Gastroesophageal sphincter (tissue), 4 donors: ENCODE results near the gene LGALS1. TPM values are rescaled to one million over a fixed set of nuclear protein-coding genes. Genes with fewer than 3 reads are reported as not detected.
A peak's percentile ranks its signal among the peaks of the same experiment; 100 is the strongest.
"Not testable (repeated sequence)": the region's sequence is repeated elsewhere in the genome, so short reads cannot be mapped to it uniquely, and the experiment has no call there.

ENCODE experiments used
- ATAC-seq: fragments of 150-250 bp; one replicate; pipeline ENCODE4 v1.9.1; 2016; ENCODE audit warnings: mild to moderate bottlenecking, moderate library complexity
- H3K27ac ChIP-seq, 4 donors: fragments of 200-600 bp; sonication (generic) in 3 of 4; 1 replicate in 3 of 4; 2 replicates in 1 of 4; pipeline ENCODE4 v1.5.1; 2016 to 2019
- H3K27me3 ChIP-seq: fragments of 200-600 bp; sonication (generic); one replicate; pipeline ENCODE4 v1.5.1; 2019
- H3K36me3 ChIP-seq, 2 donors: fragments of 200-600 bp; sonication (generic); one replicate each; pipeline ENCODE4 v1.5.1; 2019; ENCODE audit warnings: control low read depth in 1 of 2
- H3K4me1 ChIP-seq, 3 donors: fragments of 200-600 bp; sonication (generic); 1 replicate in 2 of 3; 2 replicates in 1 of 3; pipeline ENCODE4 v1.5.1; 2016 to 2019; ENCODE audit warnings: control low read depth in 2 of 3
- H3K4me3 ChIP-seq, 2 donors: fragments of 200-600 bp; sonication (generic); one replicate each; pipeline ENCODE4 v1.5.1; 2019; ENCODE audit warnings: mild to moderate bottlenecking in 1 of 2, moderate library complexity in 1 of 2
- H3K9me3 ChIP-seq, 3 donors: fragments of 200-600 bp; sonication (generic); one replicate each; pipeline ENCODE4 v1.5.1; 2017 to 2019; ENCODE audit warnings: control low read depth in 2 of 3
- EP300 ChIP-seq: sonication (generic); formaldehyde crosslinking; IDR thresholded peaks from one replicate; pipeline ENCODE4 v1.6.1; 2017; ENCODE audit warnings: antibody characterized with exemption, mild to moderate bottlenecking
- POLR2A ChIP-seq, 2 donors: fragments of 450-650 bp; IDR thresholded peaks; one replicate each; pipeline ENCODE4 v1.6.1; 2017; ENCODE audit warnings: antibody characterized with exemption in 2 of 2, mild to moderate bottlenecking in 2 of 2, moderate library complexity in 1 of 2
- POLR2AphosphoS5 ChIP-seq: sonication (generic); formaldehyde crosslinking; IDR thresholded peaks from one replicate; pipeline ENCODE4 v1.6.1; 2017; ENCODE audit warnings: antibody characterized with exemption
- WGBS, 2 donors: methylation state at CpG; one replicate each; pipeline ENCODE4 v1.1.5; 2018; ENCODE audit warnings: low coverage in 1 of 2; 5-methylcytosine and 5-hydroxymethylcytosine counted together
- total RNA-seq, 4 donors: library from RNA; depleted of rRNA; stranded (reverse); fragments of >200 nt; gene quantifications; one replicate each; pipeline ENCODE4 v1.1.0, GENCODE V29; 2016
- TF ChIP-seq, protein P1 (sequence below), 4 experiments: fragments of 200-600 bp in 2 of 4; fragments of 450-650 bp in 2 of 4; sonication (generic) in 1 of 4; IDR thresholded peaks; one replicate each; pipeline ENCODE4 v1.5.1; 2017 to 2019; ENCODE audit warnings: antibody characterized with exemption in 4 of 4, mild to moderate bottlenecking in 2 of 4, moderate library complexity in 2 of 4

Gene LGALS1
- total RNA-seq, 4 donors from 2014 or later = 747 to 1,092 (median 1,059) TPM

- WGBS, 2 donors = 94 to 96% methylated on average over 2 to 3 of the region's 17 CpGs
- no peaks in the 10 kb centered on the region for H3K27me3 ChIP-seq
- peaks cover 0 to 8% (median 0%) of the 10 kb centered on the region in 3 donors for H3K4me1 ChIP-seq
- no peak overlapping the region for H3K4me3 ChIP-seq
- no peak for TF ChIP-seq POLR2AphosphoS5
- no peak for TF ChIP-seq EP300
- TF ChIP-seq, protein P1, sequence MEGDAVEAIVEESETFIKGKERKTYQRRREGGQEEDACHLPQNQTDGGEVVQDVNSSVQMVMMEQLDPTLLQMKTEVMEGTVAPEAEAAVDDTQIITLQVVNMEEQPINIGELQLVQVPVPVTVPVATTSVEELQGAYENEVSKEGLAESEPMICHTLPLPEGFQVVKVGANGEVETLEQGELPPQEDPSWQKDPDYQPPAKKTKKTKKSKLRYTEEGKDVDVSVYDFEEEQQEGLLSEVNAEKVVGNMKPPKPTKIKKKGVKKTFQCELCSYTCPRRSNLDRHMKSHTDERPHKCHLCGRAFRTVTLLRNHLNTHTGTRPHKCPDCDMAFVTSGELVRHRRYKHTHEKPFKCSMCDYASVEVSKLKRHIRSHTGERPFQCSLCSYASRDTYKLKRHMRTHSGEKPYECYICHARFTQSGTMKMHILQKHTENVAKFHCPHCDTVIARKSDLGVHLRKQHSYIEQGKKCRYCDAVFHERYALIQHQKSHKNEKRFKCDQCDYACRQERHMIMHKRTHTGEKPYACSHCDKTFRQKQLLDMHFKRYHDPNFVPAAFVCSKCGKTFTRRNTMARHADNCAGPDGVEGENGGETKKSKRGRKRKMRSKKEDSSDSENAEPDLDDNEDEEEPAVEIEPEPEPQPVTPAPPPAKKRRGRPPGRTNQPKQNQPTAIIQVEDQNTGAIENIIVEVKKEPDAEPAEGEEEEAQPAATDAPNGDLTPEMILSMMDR (IDR thresholded peaks at IDR 0.05) = no peak
- no peak for TF ChIP-seq POLR2A (IDR thresholded peaks at IDR 0.05)
- ATAC-seq = no peak
- no peaks in the 10 kb centered on the region for H3K9me3 ChIP-seq
- peaks cover 0 to 26% of the 10 kb centered on the region in 2 donors for H3K36me3 ChIP-seq
- H3K27ac ChIP-seq = no peak overlapping the region
Observed at GRCh38 chr22:37650463-37651136, 24.8 kb upstream of the LGALS1 start.

DNA sequence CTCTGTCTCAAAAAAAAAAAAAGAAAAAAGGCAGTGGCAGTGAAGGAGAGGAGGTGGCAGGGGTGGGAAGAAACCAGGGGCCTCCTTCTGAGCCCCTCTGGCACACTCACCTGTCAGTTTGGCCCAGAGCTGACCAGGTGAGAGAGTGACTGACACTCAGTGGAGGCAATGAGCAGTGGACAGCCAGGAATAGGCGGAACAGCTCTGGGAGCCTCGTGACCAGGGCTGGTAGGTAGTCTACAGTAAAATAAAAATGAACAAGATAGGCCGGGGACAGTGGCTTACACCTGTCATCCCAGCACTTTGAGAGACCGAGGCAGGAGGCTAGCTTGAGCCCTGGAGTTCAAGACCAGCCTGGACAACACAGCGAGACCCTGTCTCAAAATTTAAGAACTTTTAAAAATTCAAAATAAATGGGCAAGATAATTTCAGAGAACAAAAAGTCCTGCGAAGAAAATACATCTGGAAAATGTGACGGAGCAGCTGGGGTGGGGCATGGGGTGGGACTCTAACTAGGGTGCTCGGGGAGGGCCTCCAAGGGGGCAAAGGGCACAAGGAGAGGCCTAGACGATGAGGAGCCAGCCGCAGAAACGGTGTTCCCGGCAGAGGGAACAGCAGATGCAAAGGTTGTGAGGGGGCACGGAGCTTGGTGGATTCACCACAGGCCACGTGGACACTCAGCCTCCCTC is 20.7 kb upstream of the LGALS1 start:
- H3K4me1 ChIP-seq = peaks cover 0 to 15% (median 11%) of the 10 kb centered on the region in 3 donors
- WGBS, 2 donors = 67 to 81% methylated on average over 2 to 14 of the region's 14 CpGs
- TF ChIP-seq, protein P1 (IDR thresholded peaks at IDR 0.05) = no peak
- TF ChIP-seq POLR2AphosphoS5 = no peak
- TF ChIP-seq EP300 = no peak
- no peak for TF ChIP-seq POLR2A (IDR thresholded peaks at IDR 0.05)
- no peaks in the 10 kb centered on the region for H3K9me3 ChIP-seq
- H3K36me3 ChIP-seq = peaks cover 0 to 25% of the 10 kb centered on the region in 2 donors
- H3K27me3 ChIP-seq = no peaks in the 10 kb centered on the region
- no peak for ATAC-seq
- H3K4me3 ChIP-seq = no peak overlapping the region
- no peak overlapping the region for H3K27ac ChIP-seq

DNA sequence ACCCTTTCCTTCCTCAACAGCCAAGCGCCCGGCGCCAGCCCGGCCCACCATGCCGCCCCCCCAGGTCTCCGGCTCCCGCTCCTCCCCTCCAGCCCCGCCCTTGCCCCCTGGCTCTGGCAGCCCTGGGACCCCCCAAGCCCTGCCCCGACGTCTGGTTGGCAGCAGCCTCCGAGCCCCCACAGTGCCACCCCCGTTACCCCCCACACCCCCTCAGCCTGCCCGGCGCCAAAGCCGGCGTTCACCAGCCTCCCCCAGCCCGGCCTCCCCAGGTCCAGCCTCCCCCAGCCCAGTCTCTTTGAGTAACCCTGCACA is 20.2 kb upstream of the LGALS1 start:
- H3K9me3 ChIP-seq = no peaks in the 10 kb centered on the region
- H3K27me3 ChIP-seq = no peaks in the 10 kb centered on the region
- H3K36me3 ChIP-seq = peaks cover 0 to 25% of the 10 kb centered on the region in 2 donors
- no peak for ATAC-seq
- no peak for TF ChIP-seq POLR2A (IDR thresholded peaks at IDR 0.05)
- H3K27ac ChIP-seq = no peak overlapping the region
- H3K4me1 ChIP-seq = peaks cover 0 to 20% (median 13%) of the 10 kb centered on the region in 3 donors
- no peak overlapping the region for H3K4me3 ChIP-seq
- WGBS, 2 donors = 69% methylated on average over 3 of the region's 17 CpGs; no CpG with 5 or more reads in 1 of the 2 donors

DNA sequence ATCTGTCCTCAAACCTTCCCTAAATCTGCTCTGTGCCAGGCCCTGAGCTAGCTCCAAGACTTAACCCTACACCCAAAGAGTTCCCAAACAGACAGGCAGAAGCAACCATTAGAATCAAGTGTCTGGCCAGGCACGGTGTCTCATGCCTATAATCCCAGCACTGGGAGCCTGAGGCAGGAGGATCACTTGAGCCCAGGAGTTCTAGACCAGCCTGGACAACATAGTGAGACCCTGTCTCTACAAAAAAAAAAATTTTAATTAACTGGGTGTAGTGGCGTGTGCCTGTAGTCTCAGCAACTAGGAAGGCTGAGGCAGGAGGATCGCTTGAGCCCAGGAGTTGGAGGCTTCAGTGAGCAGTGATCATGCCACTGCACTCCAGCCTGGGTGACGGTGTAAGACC is 18.9 kb upstream of the LGALS1 start:
- not testable (repeated sequence) for ATAC-seq
- peaks cover 0 to 15% of the 10 kb centered on the region in 2 donors for H3K36me3 ChIP-seq
- WGBS, 2 donors = 100% methylated on average over 1 of the region's 4 CpGs; no CpG with 5 or more reads in 1 of the 2 donors

DNA sequence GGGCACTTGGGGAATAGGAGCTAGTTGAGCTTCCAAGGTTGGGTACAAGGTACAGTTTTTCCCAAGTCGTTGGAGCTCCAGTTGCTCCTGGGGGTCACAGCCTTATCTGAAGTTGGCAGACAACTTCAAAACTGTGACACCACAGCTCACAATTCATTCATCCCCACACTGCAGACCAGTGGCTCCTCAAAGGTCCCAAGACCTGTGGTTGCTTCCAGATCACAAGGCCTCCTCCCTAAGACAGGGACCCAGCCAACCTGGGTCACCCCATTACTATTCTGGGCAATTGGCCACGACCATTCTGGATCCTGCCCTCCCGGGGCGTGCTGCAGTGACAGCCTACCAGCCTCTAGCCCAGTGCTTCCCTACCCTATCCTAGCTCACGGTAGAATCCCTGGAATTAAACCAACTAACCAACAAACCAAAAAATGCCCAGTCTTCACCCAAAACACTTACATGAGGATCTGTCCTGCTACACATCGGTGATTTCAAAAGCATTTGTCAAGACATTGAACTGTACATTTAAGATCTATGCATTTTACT is 17.8 kb upstream of the LGALS1 start:
- H3K4me1 ChIP-seq = peaks cover 0 to 45% (median 28%) of the 10 kb centered on the region in 3 donors
- H3K9me3 ChIP-seq = no peaks in the 10 kb centered on the region
- H3K27ac ChIP-seq = peak overlapping the region; percentile 60 to 88 (median 85)
- no peak for TF ChIP-seq POLR2AphosphoS5
- no peak for TF ChIP-seq POLR2A (IDR thresholded peaks at IDR 0.05)
- TF ChIP-seq EP300 = no peak
- TF ChIP-seq, protein P1 (IDR thresholded peaks at IDR 0.05) = no peak
- no peaks in the 10 kb centered on the region for H3K27me3 ChIP-seq
- peak overlapping the region; percentile 20 to 75 for H3K4me3 ChIP-seq
- WGBS, 2 donors = 0 to 5% methylated on average over 5 to 6 of the region's 6 CpGs
- no peak for ATAC-seq
- peaks cover 0 to 6% of the 10 kb centered on the region in 2 donors for H3K36me3 ChIP-seq

More for the DNA sequence above, 18.9 kb upstream of the LGALS1 start:
- peaks cover 0 to 34% (median 24%) of the 10 kb centered on the region in 3 donors for H3K4me1 ChIP-seq
- H3K27me3 ChIP-seq, H3K4me3 ChIP-seq, H3K27ac ChIP-seq, H3K9me3 ChIP-seq: not testable (repeated sequence)
